ENCODE measurements around the gene PTPRD. TPM values are rescaled to one million over a fixed set of nuclear protein-coding genes. Genes with fewer than 3 reads are reported as not detected.

PTPRD gene
- total and polyA plus RNA-seq, 2 donors (not counting 1 experiment from before 2014, with no cell fraction given): 0.35 to 4.8 TPM

DNA sequence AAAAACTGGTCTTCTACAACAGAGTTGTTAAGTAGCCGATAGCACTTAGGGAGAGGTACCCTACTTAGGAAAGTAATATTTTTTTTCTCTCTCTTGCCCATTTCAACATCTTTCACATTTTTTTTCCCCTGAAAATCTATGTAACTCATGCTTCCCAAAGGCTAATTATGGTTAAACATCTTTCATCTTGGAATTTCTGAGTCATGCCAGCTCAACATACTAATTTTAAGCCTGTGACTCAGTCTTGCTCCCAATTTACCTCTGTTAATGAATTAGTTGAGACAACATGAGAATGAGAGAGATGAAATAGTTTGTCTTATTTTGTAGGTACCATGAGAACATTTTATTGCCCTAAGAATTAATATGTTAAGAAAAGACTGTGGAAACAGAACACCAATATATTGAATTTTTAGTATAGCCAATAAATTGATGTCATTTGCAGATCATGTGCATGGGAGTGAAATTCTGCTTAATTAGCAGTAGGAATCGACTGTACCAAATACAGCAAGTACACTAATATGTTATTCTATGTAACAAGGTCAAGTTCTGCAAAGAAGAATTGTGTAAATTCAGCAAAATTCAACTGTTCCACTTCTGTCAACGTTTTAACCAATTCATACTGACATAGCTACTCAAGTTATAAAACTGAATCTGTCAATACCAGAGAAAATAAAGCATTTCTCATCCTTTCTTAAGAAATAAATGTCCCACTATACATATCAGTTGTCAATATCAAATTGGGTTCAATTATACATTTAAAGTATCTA, 550.0 kb downstream of the PTPRD start:
- no peaks in the 10 kb centered on the region for H3K9me3 ChIP-seq (ENCODE audit: control insufficient read depth, insufficient read depth, low read depth, low read length)
- no peak overlapping the region for H3K4me3 ChIP-seq (replicated peaks in 1 of 4; ENCODE audit: control extremely low read depth in 1 of 4, insufficient read depth in 1 of 4, low read depth in 3 of 4, low read length in 4 of 4)
- peak; percentile 70 to 74 for DNase-seq (ENCODE audit: low read depth in 2 of 2)
- H3K27ac ChIP-seq (ENCODE audit: insufficient read depth, low read length): no peak overlapping the region
- no peak overlapping the region for H3K4me2 ChIP-seq (ENCODE audit: extremely low read depth, insufficient read depth, low read length)
- H4K20me1 ChIP-seq (ENCODE audit: control insufficient read depth, extremely low read depth, insufficient read depth, low read length): no peaks in the 10 kb centered on the region
- no peak overlapping the region for H3K9ac ChIP-seq (ENCODE audit: insufficient read depth, low read length)
- no peaks in the 10 kb centered on the region for H3K27me3 ChIP-seq (ENCODE audit: control insufficient read depth, insufficient read depth, low read length)
- H3K79me2 ChIP-seq (ENCODE audit: control insufficient read depth, insufficient read depth, low read length): no peaks in the 10 kb centered on the region
- H2AFZ ChIP-seq (ENCODE audit: low read length): no peak overlapping the region
- no peaks in the 10 kb centered on the region for H3K4me1 ChIP-seq (ENCODE audit: control insufficient read depth, extremely low read depth, insufficient read depth, low read length)
- TF ChIP-seq, protein P1, sequence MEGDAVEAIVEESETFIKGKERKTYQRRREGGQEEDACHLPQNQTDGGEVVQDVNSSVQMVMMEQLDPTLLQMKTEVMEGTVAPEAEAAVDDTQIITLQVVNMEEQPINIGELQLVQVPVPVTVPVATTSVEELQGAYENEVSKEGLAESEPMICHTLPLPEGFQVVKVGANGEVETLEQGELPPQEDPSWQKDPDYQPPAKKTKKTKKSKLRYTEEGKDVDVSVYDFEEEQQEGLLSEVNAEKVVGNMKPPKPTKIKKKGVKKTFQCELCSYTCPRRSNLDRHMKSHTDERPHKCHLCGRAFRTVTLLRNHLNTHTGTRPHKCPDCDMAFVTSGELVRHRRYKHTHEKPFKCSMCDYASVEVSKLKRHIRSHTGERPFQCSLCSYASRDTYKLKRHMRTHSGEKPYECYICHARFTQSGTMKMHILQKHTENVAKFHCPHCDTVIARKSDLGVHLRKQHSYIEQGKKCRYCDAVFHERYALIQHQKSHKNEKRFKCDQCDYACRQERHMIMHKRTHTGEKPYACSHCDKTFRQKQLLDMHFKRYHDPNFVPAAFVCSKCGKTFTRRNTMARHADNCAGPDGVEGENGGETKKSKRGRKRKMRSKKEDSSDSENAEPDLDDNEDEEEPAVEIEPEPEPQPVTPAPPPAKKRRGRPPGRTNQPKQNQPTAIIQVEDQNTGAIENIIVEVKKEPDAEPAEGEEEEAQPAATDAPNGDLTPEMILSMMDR (conservative IDR thresholded peaks at IDR 0.05 in 1 of 2, IDR thresholded peaks at IDR 0.05 in 1 of 2; ENCODE audit: low read depth in 1 of 2, low read length in 2 of 2): no peak
- no peak for TF ChIP-seq EZH2 (IDR thresholded peaks at IDR 0.05; ENCODE audit: low read length, missing control alignments)
- H3K36me3 ChIP-seq (ENCODE audit: control insufficient read depth, insufficient read depth, low read length): no peaks in the 10 kb centered on the region

DNA sequence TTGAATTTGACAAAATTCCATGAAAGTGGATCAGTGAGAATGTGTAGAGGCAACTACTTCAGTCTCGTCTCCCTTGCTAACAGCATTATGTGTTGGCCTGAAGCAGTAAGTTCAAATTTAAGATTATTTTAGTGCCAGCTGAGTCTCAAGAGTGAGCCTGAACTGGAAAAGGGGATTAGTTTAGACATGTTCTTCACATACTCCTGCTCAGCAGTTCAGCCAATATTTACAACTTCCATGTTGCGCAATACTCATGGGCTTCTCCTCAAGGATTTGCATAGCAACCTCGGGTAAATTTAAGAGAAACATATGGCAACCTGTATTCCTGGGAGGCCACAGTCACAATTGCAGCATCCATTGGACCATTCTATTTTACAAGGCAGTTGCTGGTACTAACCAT, 553.8 kb downstream of the PTPRD start:
- no peak overlapping the region for H3K4me2 ChIP-seq (ENCODE audit: extremely low read depth, insufficient read depth, low read length)
- H3K27me3 ChIP-seq (ENCODE audit: control insufficient read depth, insufficient read depth, low read length): no peaks in the 10 kb centered on the region
- no peak overlapping the region for H3K27ac ChIP-seq (ENCODE audit: insufficient read depth, low read length)
- H3K9ac ChIP-seq (ENCODE audit: insufficient read depth, low read length): no peak overlapping the region
- no peak overlapping the region for H2AFZ ChIP-seq (ENCODE audit: low read length)
- peak; percentile 13 to 85 for DNase-seq (ENCODE audit: low read depth in 2 of 2)
- no peaks in the 10 kb centered on the region for H3K9me3 ChIP-seq (ENCODE audit: control insufficient read depth, insufficient read depth, low read depth, low read length)
- TF ChIP-seq, protein P1 (conservative IDR thresholded peaks at IDR 0.05 in 1 of 2, IDR thresholded peaks at IDR 0.05 in 1 of 2; ENCODE audit: low read depth in 1 of 2, low read length in 2 of 2): no peak
- TF ChIP-seq EZH2 (IDR thresholded peaks at IDR 0.05; ENCODE audit: low read length, missing control alignments): no peak
- H4K20me1 ChIP-seq (ENCODE audit: control insufficient read depth, extremely low read depth, insufficient read depth, low read length): no peaks in the 10 kb centered on the region
- H3K4me3 ChIP-seq (replicated peaks in 1 of 4; ENCODE audit: control extremely low read depth in 1 of 4, insufficient read depth in 1 of 4, low read depth in 3 of 4, low read length in 4 of 4): no peak overlapping the region
- no peaks in the 10 kb centered on the region for H3K4me1 ChIP-seq (ENCODE audit: control insufficient read depth, extremely low read depth, insufficient read depth, low read length)
- no peaks in the 10 kb centered on the region for H3K36me3 ChIP-seq (ENCODE audit: control insufficient read depth, insufficient read depth, low read length)
- H3K79me2 ChIP-seq (ENCODE audit: control insufficient read depth, insufficient read depth, low read length): no peaks in the 10 kb centered on the region

DNA sequence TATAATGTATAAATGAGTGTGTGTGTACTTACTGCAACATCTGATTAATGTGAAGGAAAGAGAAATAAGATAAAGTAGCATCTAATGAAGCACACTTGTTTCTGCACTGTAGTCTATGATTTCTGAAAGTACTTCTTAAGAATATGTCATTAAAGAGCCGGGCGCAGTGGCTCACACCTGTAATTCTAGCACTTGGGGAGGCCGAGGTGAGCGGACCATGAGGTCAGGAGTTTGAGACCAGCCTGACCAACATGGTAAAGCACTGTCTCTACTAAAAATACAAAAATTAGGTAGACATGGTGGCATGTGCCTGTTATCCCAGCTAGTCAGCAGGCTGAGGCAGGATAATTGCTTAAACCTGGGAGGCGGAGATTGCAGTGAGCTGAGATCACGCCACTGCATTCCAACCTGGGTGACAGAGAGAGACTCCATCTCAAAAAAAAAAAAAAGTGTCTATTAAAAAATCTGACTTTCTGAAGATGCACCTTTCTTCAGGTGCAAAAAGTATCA, 556.9 kb downstream of the PTPRD start:
- H3K4me2 ChIP-seq (ENCODE audit: extremely low read depth, insufficient read depth, low read length): no peak overlapping the region
- H3K4me3 ChIP-seq (replicated peaks in 1 of 4; ENCODE audit: control extremely low read depth in 1 of 4, insufficient read depth in 1 of 4, low read depth in 3 of 4, low read length in 4 of 4): no peak overlapping the region
- no peaks in the 10 kb centered on the region for H3K27me3 ChIP-seq (ENCODE audit: control insufficient read depth, insufficient read depth, low read length)
- DNase-seq (ENCODE audit: low read depth in 2 of 2): no peak
- no peaks in the 10 kb centered on the region for H3K79me2 ChIP-seq (ENCODE audit: control insufficient read depth, insufficient read depth, low read length)
- H3K9ac ChIP-seq (ENCODE audit: insufficient read depth, low read length): no peak overlapping the region
- H4K20me1 ChIP-seq (ENCODE audit: control insufficient read depth, extremely low read depth, insufficient read depth, low read length): no peaks in the 10 kb centered on the region
- H2AFZ ChIP-seq (ENCODE audit: low read length): no peak overlapping the region
- no peak for TF ChIP-seq EZH2 (IDR thresholded peaks at IDR 0.05; ENCODE audit: low read length, missing control alignments)
- TF ChIP-seq, protein P1 (conservative IDR thresholded peaks at IDR 0.05 in 1 of 2, IDR thresholded peaks at IDR 0.05 in 1 of 2; ENCODE audit: low read depth in 1 of 2, low read length in 2 of 2): no peak
- H3K9me3 ChIP-seq (ENCODE audit: control insufficient read depth, insufficient read depth, low read depth, low read length): no peaks in the 10 kb centered on the region
- no peaks in the 10 kb centered on the region for H3K4me1 ChIP-seq (ENCODE audit: control insufficient read depth, extremely low read depth, insufficient read depth, low read length)
- no peaks in the 10 kb centered on the region for H3K36me3 ChIP-seq (ENCODE audit: control insufficient read depth, insufficient read depth, low read length)
- H3K27ac ChIP-seq (ENCODE audit: insufficient read depth, low read length): no peak overlapping the region

All from fibroblast of lung (primary cell).